Colon (tissue), 2 donors: Measurements from ENCODE around the gene MLYCD.

Experiments
- FAIRE-seq: peaks from 2 replicates; lab custom pipeline; 2012; peaks lifted over from hg19 to GRCh38; lab: Jason Lieb, UNC
- donor health status: control.
- donor health status: control.

The MLYCD gene

GRCh38 chr16:83899978-83900377, 1.1 kb downstream of the MLYCD start:
- FAIRE-seq: no peak

DNA sequence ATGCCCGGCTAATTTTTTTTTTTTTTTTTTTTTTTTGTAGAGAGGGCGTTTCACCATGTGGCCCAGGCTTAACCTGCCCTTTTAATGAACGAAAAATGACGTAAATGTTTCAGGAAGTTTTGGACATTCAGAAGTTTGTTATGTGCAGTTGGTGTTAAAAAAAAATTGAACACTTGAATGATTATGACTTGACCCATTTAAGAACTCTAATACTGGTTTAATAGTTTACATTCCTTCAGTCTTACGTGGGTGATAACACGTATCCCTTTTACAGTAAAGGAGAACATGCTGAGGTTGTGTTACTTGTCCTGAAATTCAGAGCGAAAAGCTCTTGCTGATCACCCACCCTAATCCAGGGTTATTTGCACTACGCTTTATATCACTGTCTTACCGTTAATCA, 1.7 kb downstream of the MLYCD start:
- FAIRE-seq: no peak

- FAIRE-seq: no peak
Observed at GRCh38 chr16:83901101-83901500, 2.2 kb downstream of the MLYCD start.

- no peak for FAIRE-seq
Observed at GRCh38 chr16:83903751-83904150, 4.8 kb downstream of the MLYCD start.

DNA sequence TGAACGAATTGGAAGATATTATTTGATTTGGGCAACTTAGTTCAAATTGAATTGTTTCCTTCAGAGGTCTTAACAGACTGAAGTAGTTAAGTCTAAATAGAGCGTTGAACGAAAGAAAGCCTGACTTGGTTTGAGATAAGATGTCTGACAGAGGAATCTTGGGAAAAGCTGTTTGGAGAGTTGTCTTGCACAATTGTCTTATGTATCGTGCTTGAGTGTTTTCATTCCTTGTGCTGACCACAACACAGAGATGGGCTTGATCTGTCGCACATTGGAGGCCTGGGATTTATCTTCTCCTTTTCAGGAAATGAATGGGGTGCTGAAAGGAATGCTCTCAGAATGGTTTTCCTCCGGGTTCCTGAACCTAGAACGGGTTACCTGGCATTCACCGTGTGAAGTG, 7.8 kb downstream of the MLYCD start:
- FAIRE-seq: no peak

DNA sequence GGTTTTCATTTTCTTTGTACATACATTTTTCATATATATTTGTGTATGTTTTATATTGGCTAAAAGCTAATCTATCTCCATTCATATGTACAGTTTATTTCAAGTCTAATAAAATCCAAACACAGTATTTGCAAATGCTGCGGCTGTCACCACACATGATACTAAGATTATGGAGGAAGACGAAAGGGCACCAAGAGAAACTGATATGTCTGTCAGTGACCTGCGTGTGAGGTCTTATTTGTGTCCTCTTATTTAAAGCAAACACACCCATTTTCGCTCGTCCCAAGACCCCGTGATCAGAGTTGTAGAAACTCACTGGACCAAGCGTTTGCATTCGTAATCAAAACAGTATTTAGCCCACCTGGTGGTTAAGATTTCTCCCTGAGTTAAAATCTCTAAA, 8.2 kb downstream of the MLYCD start:
- FAIRE-seq: no peak

DNA sequence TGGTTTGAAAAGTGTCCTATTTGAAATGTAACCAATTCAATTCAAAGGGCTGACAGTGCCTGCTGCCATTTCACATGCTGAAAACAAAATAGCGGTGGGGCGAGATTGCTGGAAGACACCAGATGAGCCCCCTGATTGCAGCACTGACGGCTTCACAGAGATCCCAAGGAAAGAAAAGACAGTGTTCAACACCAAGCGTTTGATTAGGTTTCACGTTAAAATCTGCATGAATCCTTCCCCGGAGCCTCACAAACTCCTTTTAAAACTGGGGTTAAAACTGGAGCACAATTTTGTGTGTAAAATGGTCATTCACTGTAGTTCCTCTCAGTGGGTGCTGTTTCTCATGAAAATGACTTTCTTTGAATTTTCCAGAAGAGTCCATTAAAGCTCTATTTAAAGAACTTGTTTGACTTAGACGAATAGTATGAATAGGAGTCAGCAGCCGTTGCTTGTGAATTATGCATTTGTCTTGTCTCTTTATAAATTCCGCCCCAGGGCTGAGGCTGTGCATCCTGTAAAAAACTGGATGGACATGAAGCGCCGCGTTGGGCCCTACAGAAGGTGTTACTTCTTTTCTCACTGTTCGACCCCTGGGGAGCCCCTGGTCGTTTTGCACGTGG, 8.8 kb downstream of the MLYCD start:
- no peak for FAIRE-seq

GRCh38 chr16:83908798-83909197, 9.9 kb downstream of the MLYCD start:
- no peak for FAIRE-seq

DNA sequence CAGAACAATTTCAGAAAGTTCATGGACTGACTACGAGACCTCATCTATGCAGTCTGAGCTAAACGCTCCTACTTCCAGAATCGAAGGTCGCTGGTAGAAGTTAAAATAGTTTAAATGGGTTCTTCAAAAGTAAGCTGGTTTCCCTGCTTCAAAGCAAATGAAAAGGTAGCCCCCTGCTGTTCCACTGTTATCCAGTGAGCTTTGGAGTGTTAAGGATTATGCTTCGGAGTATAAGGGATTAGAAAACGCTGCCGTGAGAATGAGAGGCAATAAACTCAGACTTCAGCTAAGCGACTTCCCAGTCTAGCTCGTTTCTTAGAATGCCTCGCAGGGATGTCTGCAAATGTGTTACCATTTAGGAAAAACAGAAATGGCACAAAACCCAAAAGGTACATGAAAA, 12.4 kb downstream of the MLYCD start:
- no peak for FAIRE-seq

- FAIRE-seq: no peak
Observed at GRCh38 chr16:83912519-83913244, 13.8 kb downstream of the MLYCD start.

- no peak for FAIRE-seq
Observed at GRCh38 chr16:83913245-83913633, 14.3 kb downstream of the MLYCD start.

DNA sequence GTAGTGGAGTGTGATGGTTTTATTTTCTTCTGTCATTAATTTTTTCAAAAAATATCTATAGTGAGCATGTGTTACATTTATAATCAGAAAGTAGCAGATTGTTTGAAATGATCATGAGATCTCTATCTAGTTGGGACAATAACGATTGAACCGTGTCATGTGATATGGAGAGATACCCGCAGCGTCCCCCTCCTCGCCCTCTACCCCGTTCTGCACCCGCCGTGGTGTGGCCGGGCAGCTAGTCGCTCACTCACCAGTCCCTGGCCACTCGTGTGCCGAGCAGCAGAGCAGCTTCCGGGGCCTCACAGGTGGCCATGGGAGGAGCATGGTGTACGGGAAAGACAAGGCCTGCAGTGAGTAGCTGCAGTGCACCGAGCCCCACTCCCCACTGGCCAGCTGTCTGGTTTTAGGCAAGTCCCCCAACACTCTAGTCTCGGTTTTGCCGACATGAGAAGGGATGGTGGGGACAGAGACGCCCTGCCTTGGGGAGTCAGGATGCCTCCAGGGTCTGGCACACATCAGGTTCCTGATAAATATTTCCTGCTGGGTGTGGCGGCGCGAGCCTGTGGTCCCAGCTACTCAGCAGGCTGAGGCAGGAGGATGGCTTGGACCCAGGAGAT, 15.3 kb downstream of the MLYCD start:
- FAIRE-seq: no peak

- no peak for FAIRE-seq
Observed at GRCh38 chr16:83915081-83915480, 16.2 kb downstream of the MLYCD start.

GRCh38 chr16:83915491-83915890, 16.6 kb downstream of the MLYCD start:
- FAIRE-seq: no peak

DNA sequence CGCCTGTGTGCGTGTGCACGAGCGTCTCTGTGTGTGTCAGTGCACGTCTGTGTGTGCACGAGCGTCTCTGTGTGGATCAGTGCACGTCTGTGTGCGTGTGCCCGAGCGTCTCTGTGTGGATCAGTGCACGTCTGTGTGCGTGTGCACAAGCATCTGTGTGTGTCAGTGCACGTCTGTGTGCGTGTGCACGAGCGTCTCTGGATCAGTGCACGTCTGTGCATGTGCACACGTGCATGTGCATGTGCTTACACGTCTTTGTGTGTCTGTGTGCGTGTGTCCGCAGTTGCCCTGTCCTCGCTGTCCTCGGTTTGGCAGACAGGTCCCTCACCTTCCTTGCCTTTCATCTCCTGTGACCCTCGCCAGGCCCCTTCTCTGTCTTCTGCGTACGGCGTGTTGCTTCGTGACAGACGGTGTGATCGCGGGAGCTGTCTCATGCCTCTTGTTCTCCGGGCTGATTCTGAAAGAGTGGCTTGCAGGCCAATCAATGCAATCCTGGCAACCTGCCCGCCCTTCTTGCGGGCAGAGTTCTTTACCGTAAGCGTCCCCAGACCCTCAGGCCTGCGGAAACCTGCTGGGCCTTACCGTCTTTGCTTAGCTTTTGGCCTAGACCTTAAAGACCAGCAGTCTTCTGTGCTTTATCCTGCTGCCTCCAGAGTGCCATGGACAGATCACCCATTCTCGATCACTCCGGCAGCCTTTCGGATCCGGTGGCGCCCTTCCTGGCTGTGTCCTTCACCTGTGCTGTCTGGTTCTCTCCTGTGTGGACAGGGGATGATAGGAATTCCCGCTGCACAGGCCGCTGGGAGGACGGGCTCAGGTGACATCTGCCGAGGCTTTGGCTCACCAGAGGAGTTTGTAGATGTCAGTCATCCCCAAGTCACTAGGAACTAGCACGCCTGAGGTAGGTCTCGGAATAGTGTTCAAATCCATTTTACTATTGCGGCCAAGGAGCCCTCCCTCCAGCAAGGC, 18.5 kb downstream of the MLYCD start:
- no peak for FAIRE-seq

DNA sequence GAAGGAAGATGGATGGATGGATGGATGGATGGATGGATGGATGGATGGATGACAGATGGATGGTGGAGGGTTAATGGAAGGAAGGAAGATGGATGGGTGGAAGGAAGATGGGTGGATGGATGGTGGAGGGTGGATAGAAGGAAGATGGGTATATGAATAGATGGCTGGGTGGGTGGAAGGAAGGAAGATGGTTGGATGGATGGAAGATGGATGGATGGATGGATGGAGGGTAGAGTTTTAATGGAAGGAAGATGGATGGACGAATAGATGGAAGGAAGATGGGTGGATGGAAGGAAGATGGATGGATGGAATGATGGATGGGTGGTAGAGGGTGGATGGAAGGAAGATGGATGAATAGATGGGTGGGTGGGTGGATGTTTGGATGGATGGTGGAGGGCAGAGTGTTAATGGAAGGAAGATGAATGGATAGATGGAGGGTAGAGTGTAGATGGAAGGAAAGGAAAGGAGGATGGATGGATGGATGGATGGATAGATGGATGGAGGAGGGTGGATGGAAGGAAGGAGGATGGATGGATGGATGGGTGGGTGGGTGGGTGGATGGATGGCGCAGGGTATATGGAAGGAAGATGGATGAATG, 22.1 kb downstream of the MLYCD start:
- FAIRE-seq: no peak

DNA sequence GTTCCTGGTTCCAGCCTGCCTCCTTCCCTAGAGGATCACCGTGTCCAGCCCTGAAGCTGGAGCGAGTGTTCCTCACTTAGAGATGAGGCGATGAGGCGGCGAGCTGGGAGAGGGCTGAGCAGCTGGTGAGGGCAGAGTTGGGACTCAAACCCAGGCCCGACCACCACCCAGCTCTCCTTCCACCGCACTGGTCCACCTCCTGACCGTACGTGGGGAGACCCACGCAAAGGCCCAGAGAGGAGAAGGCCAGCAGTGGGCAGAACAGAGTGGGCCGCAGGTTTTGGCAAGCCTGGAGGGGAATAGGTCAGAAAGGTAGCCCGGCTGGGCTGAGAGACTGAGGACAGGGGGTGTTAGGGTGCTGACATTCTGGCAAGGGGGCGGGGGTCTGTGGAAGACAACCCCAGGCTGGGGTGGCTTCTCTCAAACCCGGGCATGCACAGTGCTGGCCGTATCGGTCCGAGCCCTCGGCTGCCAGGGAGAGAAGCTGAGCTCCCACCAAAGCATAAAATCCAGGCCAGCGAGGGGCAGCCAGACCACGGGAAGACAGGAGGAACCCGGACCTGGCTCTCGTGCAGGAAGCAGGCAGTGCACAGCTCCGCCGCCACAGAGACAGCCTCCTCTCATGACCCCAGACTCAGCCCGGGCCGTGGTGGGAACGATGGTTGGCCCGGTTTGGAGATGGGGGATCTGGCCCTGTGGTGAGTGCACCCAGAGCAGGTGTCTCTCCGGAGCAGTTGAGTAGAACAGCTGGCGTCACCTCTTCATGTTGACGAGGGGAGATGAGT, 24.9 kb downstream of the MLYCD start:
- no peak for FAIRE-seq

DNA sequence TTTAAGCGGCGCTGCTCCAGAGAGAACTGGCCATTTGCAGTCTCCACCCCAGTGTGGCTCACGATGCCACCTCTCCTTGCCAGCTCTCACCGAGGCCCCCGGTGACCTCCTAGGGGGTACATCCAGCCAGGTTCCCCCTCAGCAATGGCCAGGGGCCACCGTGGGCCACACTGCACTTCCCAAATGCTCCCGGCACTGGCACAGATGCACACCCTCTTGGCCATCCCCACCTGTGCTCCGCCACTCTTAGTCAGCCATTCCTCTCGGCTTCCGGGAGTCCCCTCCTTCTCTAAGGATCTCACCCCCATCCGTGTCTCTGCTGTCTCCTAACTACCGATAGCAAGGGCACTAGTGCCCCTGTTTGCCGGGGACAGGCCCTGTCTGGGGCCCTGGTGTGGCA, 25.8 kb downstream of the MLYCD start:
- no peak for FAIRE-seq

DNA sequence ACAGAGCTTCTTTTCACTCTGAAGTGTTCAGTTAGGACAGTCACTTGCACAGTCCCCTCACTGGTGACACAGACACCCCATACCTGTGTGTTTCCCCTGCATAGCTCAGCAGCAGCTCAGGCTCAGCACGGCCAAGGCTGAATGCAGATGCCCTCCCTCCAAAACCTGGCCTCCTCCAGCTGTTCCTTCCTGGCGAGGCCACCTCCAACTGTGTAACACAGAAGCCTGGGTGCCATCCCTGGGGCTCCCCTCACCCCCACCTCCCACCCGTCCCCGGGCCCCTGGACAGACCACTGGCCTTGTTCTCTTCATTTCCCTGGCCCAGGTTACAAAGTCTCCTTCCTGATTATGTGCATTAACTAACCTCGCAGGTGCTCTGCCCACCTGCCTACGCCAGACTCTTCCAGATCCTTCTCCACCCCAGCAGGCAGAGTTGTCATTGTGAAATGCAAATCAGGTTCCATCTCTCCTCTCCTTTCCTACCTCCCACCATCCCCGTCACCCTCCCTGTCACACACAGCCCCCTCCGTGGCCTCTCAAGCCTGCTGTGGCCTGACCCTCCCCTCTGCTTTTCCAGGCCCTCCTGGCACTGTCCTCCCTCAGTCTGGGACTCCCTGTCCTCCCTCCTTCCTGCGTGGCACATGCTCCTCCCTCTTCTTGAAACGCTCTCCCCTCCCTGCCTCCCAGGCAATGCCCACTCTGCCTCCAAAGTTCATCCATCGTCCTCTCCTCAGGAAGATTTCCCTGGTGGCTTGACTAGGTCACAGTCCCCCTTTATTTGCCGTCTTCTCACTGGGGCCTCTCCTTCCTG, 26.4 kb downstream of the MLYCD start:
- FAIRE-seq: no peak

DNA sequence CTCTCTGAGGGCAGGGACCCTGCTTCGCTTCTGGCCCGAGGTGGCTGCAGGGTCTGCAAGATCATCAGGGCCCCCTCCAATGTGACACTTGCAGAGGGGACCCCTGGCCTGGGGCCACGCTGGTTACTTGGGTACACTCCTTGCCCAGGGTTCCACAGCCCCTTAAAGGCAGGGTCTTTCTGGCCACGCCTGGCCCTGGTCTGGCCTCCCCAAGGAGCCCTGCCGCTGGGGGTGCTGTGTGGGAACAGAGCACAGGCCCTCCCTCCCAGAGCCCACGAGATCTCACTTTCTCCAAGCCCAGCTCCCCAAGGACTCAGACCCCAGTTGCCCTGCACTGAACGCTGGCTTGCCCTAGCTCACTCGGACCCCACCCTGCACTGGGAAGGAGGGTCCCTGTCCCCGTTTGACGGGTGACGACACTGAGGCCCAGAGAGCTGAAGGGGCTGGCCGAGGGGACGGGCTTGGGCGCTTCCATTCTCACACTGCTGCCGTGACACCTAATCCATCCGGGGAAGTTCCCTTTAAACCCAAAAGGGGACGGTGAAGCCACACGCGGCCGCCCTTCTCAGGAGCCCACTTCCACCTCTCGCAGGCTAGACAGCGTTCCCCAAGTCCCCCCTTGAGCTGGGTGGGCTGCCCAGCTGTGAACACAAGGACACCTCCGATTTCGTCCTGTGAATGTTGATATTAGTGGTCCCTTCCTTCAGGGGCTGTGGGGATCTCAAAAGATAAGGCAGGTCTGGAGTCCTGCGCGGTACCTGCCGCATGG, 27.2 kb downstream of the MLYCD start:
- FAIRE-seq: no peak
